ENCODE data around the gene NGLY1. TPM values are rescaled to one million over a fixed set of nuclear protein-coding genes. Genes with fewer than 3 reads are reported as not detected.

NGLY1 gene, protein sequence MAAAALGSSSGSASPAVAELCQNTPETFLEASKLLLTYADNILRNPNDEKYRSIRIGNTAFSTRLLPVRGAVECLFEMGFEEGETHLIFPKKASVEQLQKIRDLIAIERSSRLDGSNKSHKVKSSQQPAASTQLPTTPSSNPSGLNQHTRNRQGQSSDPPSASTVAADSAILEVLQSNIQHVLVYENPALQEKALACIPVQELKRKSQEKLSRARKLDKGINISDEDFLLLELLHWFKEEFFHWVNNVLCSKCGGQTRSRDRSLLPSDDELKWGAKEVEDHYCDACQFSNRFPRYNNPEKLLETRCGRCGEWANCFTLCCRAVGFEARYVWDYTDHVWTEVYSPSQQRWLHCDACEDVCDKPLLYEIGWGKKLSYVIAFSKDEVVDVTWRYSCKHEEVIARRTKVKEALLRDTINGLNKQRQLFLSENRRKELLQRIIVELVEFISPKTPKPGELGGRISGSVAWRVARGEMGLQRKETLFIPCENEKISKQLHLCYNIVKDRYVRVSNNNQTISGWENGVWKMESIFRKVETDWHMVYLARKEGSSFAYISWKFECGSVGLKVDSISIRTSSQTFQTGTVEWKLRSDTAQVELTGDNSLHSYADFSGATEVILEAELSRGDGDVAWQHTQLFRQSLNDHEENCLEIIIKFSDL
- total RNA-seq (2014; rRNA removed; shearing (Covaris generic)), result 42.7 and 45.2 TPM in 2 replicates
- polyA plus RNA-seq (2015; cell fraction: cytosol; rRNA removed), result 24.7 and 27.2 TPM in 2 replicates
- polyA plus RNA-seq (2015; cell fraction: nucleus; rRNA removed), result 41.6 and 50.4 TPM in 2 replicates

DNA sequence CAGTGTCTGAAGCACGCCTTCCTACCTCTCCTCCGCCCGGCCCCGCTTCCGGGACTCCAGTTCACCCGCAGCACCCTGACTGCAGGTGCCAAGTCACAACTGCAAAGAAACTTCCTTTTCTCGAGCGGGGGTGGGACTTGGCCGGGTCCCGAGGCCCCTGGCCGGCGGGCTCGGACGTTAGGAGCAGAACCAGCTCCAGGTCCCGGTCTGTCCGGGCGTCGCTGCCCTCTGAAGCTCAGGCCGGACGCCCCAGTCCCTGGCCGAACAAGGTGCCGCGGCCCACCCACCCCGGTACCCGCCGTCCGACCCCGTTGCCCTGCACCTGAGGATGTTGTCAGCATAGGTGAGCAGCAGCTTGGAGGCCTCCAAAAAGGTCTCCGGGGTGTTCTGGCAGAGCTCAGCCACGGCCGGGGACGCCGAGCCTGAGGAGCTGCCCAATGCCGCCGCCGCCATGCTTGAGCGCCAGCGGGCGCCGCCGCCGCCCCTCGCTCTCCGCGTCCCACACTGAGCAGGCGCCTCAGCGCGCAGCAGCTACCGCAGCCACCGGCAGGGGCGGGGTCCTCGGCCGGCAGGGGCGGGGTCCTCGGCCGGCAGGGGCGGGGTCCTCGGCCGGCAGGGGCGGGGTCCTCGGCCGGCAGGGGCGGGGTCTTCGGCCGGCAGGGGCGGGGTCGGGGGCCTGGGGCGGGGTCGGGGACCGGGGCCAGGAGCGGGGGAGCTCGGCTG, at the start of gene NGLY1:
NGLY1 (minus strand) TSS at position 506 of the 723 bp plus-strand sequence; CDS start at position 453, 53 bp downstream.
- in situ Hi-C loops (cut with HindIII; ENCODE audit: low pct_unique_long_range_greater_than_20kb, low sequenced_read_pairs), result no loop called here
- DNase-seq (ENCODE audit: low read depth, low spot score), result peak; percentile 81

DNA sequence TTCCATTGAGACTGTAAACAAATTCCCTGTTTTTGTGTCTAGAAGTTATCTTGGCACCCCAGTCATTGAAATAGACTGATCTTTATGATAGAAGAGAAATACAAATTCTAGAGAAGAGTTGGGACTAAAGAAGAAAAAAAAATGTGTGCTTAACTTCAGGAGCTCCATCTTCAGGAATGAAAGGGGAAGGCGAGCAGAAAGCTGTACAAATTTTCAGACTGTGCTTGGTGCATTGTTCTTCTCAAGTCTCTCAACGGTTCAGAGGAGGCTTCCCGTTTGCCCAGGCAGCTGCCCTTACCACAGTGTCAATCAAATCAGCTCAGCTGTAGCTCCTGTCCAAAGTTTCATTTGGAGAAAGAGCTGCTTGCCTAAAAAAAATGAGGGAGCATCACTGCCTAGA, 48.3 kb upstream of the NGLY1 start:
- DNase-seq (ENCODE audit: low read depth, low spot score), result peak; percentile 68
- in situ Hi-C loops (cut with HindIII; ENCODE audit: low pct_unique_long_range_greater_than_20kb, low sequenced_read_pairs), result no loop called here

DNA sequence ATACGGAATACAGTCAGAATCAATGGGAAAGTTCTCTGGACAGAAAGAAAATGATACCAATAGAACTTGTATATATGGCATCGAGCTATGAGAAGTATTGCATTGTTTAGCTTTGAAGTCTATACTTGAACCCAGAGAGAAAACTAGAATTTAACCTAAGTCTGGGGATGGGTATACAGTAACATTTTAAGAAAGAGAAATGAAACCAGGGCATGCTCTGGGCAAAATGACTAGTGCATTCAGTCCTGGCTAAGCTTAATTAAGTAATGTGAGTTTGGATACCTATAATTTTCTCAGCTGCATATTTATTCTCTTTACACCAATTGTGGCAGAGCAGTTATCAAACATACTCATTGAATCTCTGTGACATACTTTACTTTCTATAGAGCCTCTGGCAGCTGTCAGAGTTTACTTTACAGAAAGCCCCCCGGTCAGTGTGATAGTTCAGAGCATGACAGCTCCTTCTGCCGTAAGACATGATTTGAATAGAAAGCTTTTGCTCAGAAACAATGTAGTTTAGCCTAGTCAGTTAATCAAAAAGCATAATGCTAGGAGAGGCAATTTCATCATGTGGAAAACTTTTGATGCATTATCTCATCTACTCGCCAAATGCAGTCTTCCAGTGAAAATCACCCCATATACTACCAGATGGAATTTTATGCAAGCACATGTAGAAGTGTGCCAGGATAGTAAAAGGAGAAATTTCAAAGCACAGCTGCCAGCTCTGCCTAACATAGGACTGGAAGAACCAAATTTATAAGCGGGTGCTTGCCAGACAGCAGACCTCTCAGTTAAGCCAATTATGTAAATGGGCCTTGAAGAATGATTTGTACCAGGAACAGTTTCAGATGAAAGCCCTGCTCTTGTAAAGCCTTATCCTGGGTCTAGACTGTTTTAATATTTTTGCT, 47.4 kb upstream of the NGLY1 start:
- no peak for DNase-seq (ENCODE audit: low read depth, low spot score)
- in situ Hi-C loops (cut with HindIII; ENCODE audit: low pct_unique_long_range_greater_than_20kb, low sequenced_read_pairs), result no loop called here

DNA sequence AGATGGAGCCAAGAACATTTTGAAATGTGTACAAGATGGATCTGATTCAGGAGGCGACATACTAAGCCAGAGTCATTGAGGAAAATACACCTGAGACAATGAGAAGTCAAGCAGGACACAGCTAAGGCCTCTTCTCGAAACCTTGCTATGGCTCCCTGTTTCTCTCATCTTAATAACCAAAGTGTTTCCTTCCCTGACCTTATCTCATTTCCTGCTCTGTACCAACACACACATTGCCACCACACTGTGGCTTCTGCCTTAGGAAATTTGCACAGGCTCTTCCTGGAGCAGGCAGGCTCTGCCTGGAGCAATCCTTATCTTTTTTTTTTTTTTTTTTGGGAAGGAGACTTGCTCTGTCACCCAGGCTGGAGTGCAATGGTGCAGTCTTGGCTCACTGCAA, 43.3 kb upstream of the NGLY1 start:
- DNase-seq (ENCODE audit: low read depth, low spot score), result no peak
- in situ Hi-C loops (cut with HindIII; ENCODE audit: low pct_unique_long_range_greater_than_20kb, low sequenced_read_pairs), result no loop called here

DNA sequence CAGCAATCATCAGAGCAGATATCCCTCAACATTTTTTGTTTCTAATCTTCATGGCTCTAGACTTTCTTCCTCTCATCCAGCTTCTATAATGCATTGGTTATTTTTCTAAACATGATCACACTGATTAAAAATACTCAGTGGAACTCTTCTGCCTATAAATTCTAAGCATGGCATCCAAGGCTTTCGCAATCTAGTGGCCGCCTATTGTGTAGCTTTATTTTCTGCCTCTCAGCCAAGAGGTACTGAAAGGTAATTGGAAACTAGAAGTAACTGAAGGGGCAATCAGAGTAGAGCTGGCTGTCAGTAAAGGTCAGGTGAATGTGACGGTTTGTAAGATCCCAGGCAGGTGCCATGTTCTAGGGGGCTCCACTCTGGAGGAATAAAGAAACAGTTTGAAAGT, 40.1 kb upstream of the NGLY1 start:
- no peak for DNase-seq (ENCODE audit: low read depth, low spot score)
- in situ Hi-C loops (cut with HindIII; ENCODE audit: low pct_unique_long_range_greater_than_20kb, low sequenced_read_pairs), result no loop called here

DNA sequence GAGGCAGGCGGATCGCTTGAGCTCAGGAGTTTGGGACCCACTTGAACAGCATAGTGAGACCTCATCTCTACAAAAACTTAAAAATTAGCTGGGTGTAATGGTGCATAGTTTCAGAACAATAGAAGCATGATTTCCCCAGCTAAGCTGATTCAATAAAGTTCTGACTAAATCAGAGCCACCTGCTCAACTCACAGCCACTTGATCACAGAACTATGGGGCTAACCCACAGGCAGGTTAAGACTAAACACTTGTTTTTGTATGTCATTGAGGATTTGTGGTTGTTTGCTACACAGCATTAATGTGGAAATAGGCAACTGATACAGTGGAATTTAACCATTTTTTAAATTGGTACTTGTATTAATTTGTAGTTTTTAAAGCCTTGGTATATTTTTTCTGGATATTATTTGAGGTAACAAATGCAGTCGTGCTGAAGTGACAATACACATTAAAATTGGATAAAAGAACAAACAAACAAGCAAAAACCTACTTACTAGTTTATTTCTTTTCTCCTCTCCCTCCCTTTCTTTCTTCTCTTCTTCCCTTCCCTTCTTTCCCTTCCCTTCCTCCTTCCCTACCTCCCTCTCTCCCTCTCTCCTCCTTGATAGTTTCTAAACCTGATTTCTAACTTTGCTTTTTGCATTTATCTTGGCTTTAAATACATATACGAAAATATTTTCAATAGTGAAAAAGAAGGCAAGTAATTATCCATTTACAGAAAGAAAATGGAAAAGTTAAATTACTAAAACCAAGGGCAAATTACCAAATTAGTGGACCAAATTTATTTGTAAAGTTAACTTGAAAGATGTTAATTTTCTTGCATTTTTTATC, 38.7 kb upstream of the NGLY1 start:
- no peak for DNase-seq (ENCODE audit: low read depth, low spot score)
- in situ Hi-C loops (cut with HindIII; ENCODE audit: low pct_unique_long_range_greater_than_20kb, low sequenced_read_pairs), result no loop called here

DNA sequence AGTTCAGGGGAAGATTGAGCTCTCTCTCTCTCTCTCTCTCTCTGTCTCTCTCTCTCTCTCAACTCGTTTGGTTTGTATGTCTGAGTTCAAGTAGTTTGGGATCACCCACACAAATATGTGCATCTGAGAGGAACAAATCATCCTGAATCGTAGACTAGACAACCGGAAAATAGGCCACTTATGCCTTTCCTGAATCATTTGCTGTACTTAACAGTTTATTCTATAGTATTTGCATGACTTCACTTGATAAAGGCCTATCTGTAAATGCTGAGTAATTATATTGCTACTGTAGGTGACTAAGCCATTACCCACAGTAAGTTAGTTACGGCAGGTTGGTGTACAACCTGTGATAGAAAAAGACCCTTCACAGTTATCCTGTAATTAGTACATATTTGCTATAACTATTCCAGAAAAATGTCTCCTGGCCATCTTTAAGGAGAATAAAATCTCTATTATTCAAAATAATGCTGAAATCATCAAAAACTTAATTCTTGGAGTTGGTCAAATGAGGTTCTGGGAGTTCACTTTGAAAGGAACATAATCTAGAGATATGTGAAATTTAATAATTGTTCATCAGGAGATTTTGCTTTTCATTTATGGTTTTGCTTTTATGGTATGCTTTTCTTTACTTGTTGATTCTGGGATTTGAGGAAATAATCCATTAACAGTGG, 37.7 kb upstream of the NGLY1 start:
- DNase-seq (ENCODE audit: low read depth, low spot score), result no peak

DNA sequence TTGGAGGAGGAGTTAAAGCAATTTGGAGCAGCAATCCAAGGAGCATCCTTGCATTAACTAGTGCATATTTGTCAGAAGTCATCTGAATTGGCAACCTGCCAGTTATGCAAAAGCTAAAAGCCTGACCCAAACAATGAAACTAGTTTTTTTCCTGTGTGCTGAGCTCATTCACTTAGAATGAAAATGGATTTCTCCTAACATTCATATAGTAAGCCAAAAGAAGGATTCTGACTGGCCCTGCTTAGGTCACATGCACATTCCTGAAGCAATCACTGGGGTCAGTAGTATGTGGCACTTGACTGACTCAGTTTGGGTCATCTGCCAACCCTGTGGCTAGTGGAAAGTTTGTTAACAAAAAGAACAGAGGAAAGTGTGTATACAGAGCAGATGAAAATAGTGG, 37.1 kb upstream of the NGLY1 start:
- DNase-seq (ENCODE audit: low read depth, low spot score), result peak; percentile 91
- in situ Hi-C loops (cut with HindIII; ENCODE audit: low pct_unique_long_range_greater_than_20kb, low sequenced_read_pairs), result no loop called here

More for the DNA sequence above, 37.7 kb upstream of the NGLY1 start:
- in situ Hi-C loops (cut with HindIII; ENCODE audit: low pct_unique_long_range_greater_than_20kb, low sequenced_read_pairs), result no loop called here

DNA sequence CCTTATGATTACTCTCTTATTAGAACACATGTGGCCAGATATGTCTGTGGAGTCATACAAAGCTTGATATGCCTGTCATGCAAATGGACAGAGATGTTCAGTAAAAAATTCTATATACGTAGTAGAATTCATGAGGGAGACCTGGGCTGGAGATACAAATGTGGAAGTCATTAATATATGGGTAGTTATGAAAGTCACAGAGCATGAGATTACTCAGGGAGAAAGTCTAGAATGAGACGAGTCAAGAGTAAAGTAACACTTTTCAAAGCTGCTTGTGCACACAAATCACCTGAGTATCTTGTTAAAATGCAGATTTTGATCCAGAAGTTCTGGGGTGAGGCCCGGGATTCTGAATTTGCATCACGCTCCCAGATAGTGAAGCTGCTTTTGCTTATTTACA, 35.1 kb upstream of the NGLY1 start:
- in situ Hi-C loops (cut with HindIII; ENCODE audit: low pct_unique_long_range_greater_than_20kb, low sequenced_read_pairs), result no loop called here

DNA sequence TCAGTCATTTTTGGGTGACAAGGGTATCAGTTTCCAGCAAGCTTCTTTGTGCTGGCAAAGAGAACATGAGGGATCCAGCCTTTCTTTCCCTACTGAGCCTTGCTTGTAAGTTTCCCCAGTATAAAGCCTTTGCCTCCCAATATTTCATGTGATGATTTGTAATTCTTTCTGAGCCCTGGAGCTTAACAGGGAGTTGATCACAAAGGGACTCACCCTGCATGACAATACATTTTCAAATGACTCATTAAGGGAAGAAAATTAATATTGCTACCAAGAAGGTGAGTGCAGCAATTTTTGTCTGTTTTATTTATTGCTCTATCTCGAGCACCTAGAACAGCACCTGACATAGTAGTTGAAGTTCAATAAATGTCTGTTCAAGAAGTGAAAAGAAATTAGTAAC, 34.4 kb upstream of the NGLY1 start:
- in situ Hi-C loops (cut with HindIII; ENCODE audit: low pct_unique_long_range_greater_than_20kb, low sequenced_read_pairs), result no loop called here
- DNase-seq (ENCODE audit: low read depth, low spot score), result no peak

More for the DNA sequence above, 35.1 kb upstream of the NGLY1 start:
- no peak for DNase-seq (ENCODE audit: low read depth, low spot score)

DNA sequence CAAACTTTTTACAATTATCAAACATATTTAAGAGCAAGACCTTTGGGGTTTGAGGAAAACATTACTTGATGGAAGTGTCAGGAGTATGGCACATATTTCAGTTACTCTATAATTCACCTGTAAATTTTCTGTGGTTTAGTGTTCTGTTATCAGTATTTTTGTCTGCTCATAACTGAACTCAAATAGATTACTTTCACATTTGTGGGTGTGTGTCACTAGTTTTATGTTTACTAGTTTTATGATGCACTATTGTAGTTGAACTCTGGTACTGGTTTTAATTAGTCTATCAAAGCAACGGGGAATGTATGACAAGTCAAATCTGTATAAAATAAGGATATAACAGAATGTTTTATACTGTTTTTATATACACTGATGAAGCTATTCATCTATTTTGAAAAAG, 33.9 kb upstream of the NGLY1 start:
- in situ Hi-C loops (cut with HindIII; ENCODE audit: low pct_unique_long_range_greater_than_20kb, low sequenced_read_pairs), result no loop called here
- no peak for DNase-seq (ENCODE audit: low read depth, low spot score)

DNA sequence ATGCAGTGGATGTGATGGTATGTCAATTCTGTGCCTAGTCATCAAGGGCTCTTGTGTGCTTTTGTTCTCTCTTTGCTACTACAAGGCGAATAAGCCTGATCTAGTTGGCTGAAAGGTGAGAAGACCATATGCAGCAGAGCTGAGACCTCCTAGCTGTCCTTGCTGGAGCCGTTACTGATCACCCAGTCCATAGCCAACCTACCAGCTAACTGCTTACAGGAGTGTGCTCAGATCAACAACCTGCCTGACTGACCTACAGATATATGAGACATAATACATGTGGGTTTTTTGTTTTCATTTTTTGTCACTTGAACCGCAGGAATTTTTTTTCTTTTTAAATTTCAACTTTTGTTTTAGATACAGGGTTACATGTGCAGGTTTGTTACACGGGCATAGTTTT, 29.4 kb upstream of the NGLY1 start:
- no peak for DNase-seq (ENCODE audit: low read depth, low spot score)
- in situ Hi-C loops (cut with HindIII; ENCODE audit: low pct_unique_long_range_greater_than_20kb, low sequenced_read_pairs), result no loop called here

DNA sequence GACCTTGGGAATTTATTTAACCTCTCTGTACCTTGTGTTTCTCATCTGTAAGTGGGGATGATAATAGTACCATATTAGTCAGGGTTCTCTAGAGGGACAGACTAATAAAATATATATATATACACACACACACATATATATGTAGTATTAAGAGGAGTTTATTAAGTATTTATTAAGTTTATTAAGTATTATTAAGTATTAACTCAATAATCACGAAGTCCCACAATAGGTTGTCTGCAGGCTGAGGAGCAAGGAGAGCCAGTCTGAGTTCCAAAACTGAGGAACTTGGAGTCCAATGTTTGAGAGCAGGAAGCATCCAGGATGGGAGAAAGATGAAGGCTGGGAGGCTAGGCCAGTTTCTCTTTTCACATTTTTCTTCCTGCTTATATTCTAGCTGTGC, 21.4 kb upstream of the NGLY1 start:
- in situ Hi-C loops (cut with HindIII; ENCODE audit: low pct_unique_long_range_greater_than_20kb, low sequenced_read_pairs), result no loop called here
- no peak for DNase-seq (ENCODE audit: low read depth, low spot score)

DNA sequence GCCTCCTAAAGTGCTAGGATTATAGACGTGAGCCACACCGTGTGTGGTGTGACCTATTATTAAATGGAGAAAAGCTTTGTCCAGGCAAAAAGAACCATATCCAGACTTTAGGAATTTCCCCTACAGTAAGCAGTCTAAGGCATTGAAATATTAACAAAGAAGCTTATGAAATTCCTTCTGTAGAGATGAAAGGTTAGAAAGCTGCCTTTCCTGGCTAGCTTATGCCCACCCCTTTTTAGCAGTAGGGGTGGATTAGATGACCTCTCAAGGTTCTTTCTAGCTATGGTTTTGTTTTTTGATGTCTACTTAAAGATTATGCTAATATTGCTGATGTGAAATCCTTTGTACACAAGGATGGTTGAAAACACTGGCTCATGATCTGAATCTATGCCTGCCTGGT, 20.6 kb upstream of the NGLY1 start:
- no peak for DNase-seq (ENCODE audit: low read depth, low spot score)
- in situ Hi-C loops (cut with HindIII; ENCODE audit: low pct_unique_long_range_greater_than_20kb, low sequenced_read_pairs), result no loop called here

DNA sequence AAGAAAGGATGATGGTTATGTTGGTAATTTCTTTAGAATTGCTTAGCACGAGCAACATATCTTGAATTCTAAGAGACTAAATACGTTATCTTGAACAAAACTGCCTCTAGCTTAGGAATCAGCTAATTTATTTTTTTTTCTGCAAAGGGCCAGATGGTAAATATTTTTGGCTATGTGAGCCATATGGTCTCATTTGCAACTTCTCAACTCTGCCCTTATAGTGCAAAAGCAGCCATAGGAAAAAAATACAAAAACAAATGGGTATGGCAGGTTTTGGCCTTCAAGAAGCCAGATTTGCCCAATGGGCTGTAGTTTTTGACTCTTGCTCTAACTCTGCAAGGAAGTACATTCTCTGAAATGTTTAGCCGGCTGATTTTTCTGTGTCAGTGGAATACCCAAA, 18.5 kb upstream of the NGLY1 start:
- in situ Hi-C loops (cut with HindIII; ENCODE audit: low pct_unique_long_range_greater_than_20kb, low sequenced_read_pairs), result no loop called here
- no peak for DNase-seq (ENCODE audit: low read depth, low spot score)

Data from SK-MEL-5 (cell line).